HG02588 (cell line): ENCODE measurements around the gene ZFP36L1.
A peak's percentile ranks its signal among the peaks of the same experiment; 100 is the strongest.

Experiments used
- ATAC-seq: cut with Tn5 transposase; IDR thresholded peaks from one replicate; pipeline ENCODE4 v1.9.1; 2021; ENCODE audit warnings: mild to moderate bottlenecking, moderate library complexity; ENCODE audit not compliant: unreplicated experiment

ZFP36L1 gene

GRCh38 chr14:68741839-68742470 lies 50.9 kb downstream of the ZFP36L1 start:
- ATAC-seq, result peak; percentile 80

GRCh38 chr14:68741477-68741791 lies 51.4 kb downstream of the ZFP36L1 start:
- ATAC-seq, result no peak

- no peak for ATAC-seq
Measured at GRCh38 chr14:68740788-68741476, 51.9 kb downstream of the ZFP36L1 start.

GRCh38 chr14:68739701-68740100 lies 53.2 kb downstream of the ZFP36L1 start:
- ATAC-seq, result no peak

- no peak for ATAC-seq
Measured at GRCh38 chr14:68738559-68738958, 54.3 kb downstream of the ZFP36L1 start.
